ENCODE results near the gene GALNT9.

- TF ChIP-seq RARB (CRISPR knock-in tag; IDR thresholded peaks at IDR 0.05): no peak
- TF ChIP-seq PATZ1 (CRISPR knock-in tag; IDR thresholded peaks at IDR 0.05; ENCODE audit: borderline replicate concordance): no peak
- TF ChIP-seq CSRNP3 (CRISPR knock-in tag; IDR thresholded peaks at IDR 0.05): no peak
- no peak for TF ChIP-seq CREB5 (CRISPR knock-in tag; IDR thresholded peaks at IDR 0.05; ENCODE audit: low read depth)
- no peak for TF ChIP-seq ISL1 (CRISPR knock-in tag; IDR thresholded peaks at IDR 0.05)
- no peak for TF ChIP-seq SNAI2 (CRISPR knock-in tag; IDR thresholded peaks at IDR 0.05)
- TF ChIP-seq TSHZ2 (CRISPR knock-in tag; IDR thresholded peaks at IDR 0.05): no peak
- TF ChIP-seq ZFP30 (CRISPR knock-in tag; IDR thresholded peaks at IDR 0.05): no peak
- no peak for TF ChIP-seq ZFP3 (CRISPR knock-in tag; IDR thresholded peaks at IDR 0.05)
These were observed 123.9 kb downstream of the GALNT9 start for GRCh38 chr12:132205271-132206045.
